Suprapubic skin (tissue), 4 donors: ENCODE data around the gene METRNL. TPM values are rescaled to one million over a fixed set of nuclear protein-coding genes. Genes with fewer than 3 reads are reported as not detected.
"Not testable (repeated sequence)": the region's sequence is repeated elsewhere in the genome, so short reads cannot be mapped to it uniquely, and the experiment has no call there.

Experiments
- DNase-seq, 2 donors: peaks; one replicate each; pipeline ENCODE4 v3.0.0-alpha.2; 2019; ENCODE audit warnings: low spot score in 2 of 2
- H3K27ac ChIP-seq: fragments of 200-600 bp; sonication (generic); one replicate; pipeline ENCODE4 v1.5.1; 2019
- H3K27me3 ChIP-seq: fragments of 200-600 bp; sonication (generic); one replicate; pipeline ENCODE4 v1.5.1; 2019
- H3K36me3 ChIP-seq: fragments of 200-600 bp; sonication (generic); one replicate; pipeline ENCODE4 v1.5.1; 2019
- H3K4me1 ChIP-seq: fragments of 200-600 bp; sonication (generic); one replicate; pipeline ENCODE4 v1.5.1; 2019
- H3K4me3 ChIP-seq: fragments of 200-600 bp; sonication (generic); one replicate; pipeline ENCODE4 v1.5.1; 2019; ENCODE audit warnings: mild to moderate bottlenecking
- H3K9me3 ChIP-seq: fragments of 200-600 bp; sonication (generic); one replicate; pipeline ENCODE4 v1.5.1; 2019
- EP300 ChIP-seq: sonication (generic); formaldehyde crosslinking; IDR thresholded peaks from one replicate; pipeline ENCODE4 v1.6.1; 2017; ENCODE audit warnings: antibody characterized with exemption
- POLR2A ChIP-seq, 2 donors: fragments of 450-650 bp; IDR thresholded peaks; one replicate each; pipeline ENCODE4 v1.6.1; 2017; ENCODE audit warnings: antibody characterized with exemption in 2 of 2, mild to moderate bottlenecking in 2 of 2, moderate library complexity in 2 of 2
- POLR2AphosphoS5 ChIP-seq, 3 donors: sonication (generic); formaldehyde crosslinking; IDR thresholded peaks; one replicate each; pipeline ENCODE4 v1.6.1; 2017; ENCODE audit warnings: antibody characterized with exemption in 3 of 3
- WGBS: methylation state at CpG from one replicate; pipeline ENCODE4 v1.1.5; 2018; 5-methylcytosine and 5-hydroxymethylcytosine counted together
- total RNA-seq, 4 donors: library from RNA; depleted of rRNA; stranded (reverse); fragments of >200 nt; gene quantifications; one replicate each; pipeline ENCODE4 v1.1.0, GENCODE V29; 2016
- TF ChIP-seq, protein P1 (sequence below), 2 donors: fragments of 200-600 bp in 1 of 2; fragments of 450-650 bp in 1 of 2; sonication (generic) in 1 of 2; IDR thresholded peaks; one replicate each; pipeline ENCODE4 v1.5.1; 2016 to 2019; ENCODE audit warnings: antibody characterized with exemption in 2 of 2, mild to moderate bottlenecking in 1 of 2, moderate library complexity in 1 of 2

The METRNL gene
- total RNA-seq, 4 donors from 2014 or later = 59.1 to 222 (median 155) TPM

DNA sequence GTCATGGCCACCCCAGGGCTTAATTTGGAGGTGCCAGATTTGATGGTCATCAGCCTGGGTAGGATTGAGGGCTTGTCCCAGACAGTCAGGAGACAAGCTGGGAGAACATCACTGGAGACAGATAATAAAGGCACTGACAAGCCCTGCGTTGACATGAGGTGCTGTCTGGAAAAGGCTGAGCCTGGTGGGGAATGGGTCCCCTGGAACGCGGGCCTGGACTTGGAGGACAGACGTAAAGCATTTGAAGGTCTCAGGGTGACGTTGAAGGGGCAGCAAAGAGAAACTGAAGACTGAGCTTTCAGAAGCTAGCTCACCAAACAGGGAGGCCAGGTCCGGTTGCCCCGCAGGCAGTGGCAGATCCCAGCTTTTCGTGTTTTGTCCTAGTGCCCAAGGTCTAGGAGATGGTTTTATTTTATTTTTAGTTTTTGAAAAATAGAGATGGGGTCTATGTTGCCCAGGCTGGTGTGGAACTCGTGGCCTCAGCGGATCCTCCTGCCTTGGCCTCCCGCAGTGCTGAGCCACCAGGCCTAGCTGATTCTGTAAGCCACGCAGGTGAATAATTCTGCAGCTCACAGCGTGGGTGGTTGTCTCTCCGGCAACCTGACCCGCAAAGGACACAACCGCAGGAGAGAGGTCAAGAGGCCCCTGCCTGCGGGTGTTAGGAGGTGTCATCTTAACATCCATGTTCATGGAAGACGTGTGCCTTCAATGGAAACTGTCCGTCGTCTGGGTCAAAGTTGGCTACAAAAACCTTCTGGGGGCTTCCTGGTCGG, 37.6 kb downstream of the METRNL start:
- H3K36me3 ChIP-seq = no peaks in the 10 kb centered on the region
- peak; percentile 61 to 62 for DNase-seq
- TF ChIP-seq EP300 (no peak), POLR2A (IDR thresholded peaks at IDR 0.05) (no peak), POLR2AphosphoS5 (IDR thresholded peaks at IDR 0.05) (no peak)
- TF ChIP-seq, protein P1, sequence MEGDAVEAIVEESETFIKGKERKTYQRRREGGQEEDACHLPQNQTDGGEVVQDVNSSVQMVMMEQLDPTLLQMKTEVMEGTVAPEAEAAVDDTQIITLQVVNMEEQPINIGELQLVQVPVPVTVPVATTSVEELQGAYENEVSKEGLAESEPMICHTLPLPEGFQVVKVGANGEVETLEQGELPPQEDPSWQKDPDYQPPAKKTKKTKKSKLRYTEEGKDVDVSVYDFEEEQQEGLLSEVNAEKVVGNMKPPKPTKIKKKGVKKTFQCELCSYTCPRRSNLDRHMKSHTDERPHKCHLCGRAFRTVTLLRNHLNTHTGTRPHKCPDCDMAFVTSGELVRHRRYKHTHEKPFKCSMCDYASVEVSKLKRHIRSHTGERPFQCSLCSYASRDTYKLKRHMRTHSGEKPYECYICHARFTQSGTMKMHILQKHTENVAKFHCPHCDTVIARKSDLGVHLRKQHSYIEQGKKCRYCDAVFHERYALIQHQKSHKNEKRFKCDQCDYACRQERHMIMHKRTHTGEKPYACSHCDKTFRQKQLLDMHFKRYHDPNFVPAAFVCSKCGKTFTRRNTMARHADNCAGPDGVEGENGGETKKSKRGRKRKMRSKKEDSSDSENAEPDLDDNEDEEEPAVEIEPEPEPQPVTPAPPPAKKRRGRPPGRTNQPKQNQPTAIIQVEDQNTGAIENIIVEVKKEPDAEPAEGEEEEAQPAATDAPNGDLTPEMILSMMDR (IDR thresholded peaks at IDR 0.05) = no peak
- no peaks in the 10 kb centered on the region for H3K9me3 ChIP-seq
- H3K27me3 ChIP-seq = peaks cover 8% of the 10 kb centered on the region
- H3K27ac ChIP-seq = no peak overlapping the region
- no peak overlapping the region for H3K4me3 ChIP-seq
- peaks cover 3% of the 10 kb centered on the region for H3K4me1 ChIP-seq
- WGBS = 97% methylated on average over 21 of the region's 21 CpGs

DNA sequence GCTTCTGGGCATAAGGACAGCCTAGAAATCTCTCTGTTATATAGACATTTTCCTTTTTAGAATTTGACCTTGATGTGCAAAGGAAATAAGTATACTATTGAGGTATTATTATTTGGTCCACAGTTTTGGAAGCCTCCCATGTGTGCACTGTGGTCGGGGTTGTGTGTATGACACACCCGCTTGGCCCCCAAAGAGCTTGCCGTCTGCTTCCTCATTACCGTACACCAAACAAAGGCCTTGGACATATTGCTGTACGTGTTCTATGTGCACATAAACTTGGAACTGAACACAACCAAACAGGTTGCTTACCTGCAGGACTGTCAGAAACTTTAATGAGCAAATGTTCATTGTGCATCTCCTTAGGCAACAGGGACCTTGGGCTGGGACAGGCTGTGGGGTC, 38.2 kb downstream of the METRNL start:
- peak in 1 of 2 donors; percentile 37 for DNase-seq
- 87% methylated on average over 5 of the region's 5 CpGs for WGBS
- Histone ChIP-seq H3K27me3 (peaks cover 11% of the 10 kb centered on the region), H3K9me3 (no peaks in the 10 kb centered on the region), H3K27ac (no peak overlapping the region), H3K4me3 (no peak overlapping the region), H3K36me3 (no peaks in the 10 kb centered on the region), H3K4me1 (peaks cover 3% of the 10 kb centered on the region)
- TF ChIP-seq, protein P1 (IDR thresholded peaks at IDR 0.05) = no peak
- no peak for TF ChIP-seq POLR2A (IDR thresholded peaks at IDR 0.05)
- TF ChIP-seq EP300 = no peak
- TF ChIP-seq POLR2AphosphoS5 (IDR thresholded peaks at IDR 0.05) = no peak

DNA sequence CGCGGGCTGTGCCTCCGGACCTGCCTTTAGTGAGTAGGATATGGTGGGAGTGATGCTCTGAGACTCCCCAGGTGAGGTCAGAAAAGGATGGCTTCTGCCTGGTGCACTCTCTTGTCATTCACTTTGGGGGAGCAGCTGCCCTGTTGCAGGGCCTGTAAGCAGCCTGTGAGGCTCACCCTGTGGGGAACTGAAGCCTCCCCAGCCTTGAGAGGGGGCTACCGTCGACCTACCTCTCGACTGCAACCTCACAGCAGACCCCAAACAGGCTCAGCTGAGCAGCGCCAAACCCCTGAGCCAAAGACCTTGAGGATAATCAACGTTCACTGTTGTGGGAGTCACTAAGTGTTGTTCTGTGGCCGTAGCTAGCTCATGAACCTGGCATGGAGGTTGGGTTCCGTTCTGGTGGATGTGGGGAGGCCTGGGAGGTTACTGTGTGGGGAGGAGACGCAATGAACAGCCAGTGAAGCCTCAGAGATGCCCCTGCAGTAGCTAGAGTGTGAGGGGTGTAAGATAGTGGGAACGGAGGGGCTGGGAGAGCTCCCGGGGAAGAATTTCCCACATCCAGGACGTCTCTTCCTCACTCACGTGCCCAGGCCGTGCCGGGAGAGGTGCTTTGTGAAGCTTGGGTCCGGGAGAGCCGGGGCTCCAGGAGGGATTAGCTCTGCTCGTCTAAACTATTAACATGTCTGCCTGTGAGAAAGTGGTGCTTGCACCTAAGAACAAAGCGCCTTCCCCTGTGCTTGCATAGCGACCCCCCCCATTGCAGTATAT, 38.8 kb downstream of the METRNL start:
- H3K27me3 ChIP-seq = peaks cover 14% of the 10 kb centered on the region
- TF ChIP-seq POLR2A (IDR thresholded peaks at IDR 0.05) (no peak), EP300 (no peak), POLR2AphosphoS5 (IDR thresholded peaks at IDR 0.05) (no peak)
- TF ChIP-seq, protein P1 (IDR thresholded peaks at IDR 0.05) = no peak
- no peak overlapping the region for H3K4me3 ChIP-seq
- H3K9me3 ChIP-seq = no peaks in the 10 kb centered on the region
- no peak overlapping the region for H3K27ac ChIP-seq
- peak in 1 of 2 donors; percentile 56 for DNase-seq
- peaks cover 3% of the 10 kb centered on the region for H3K4me1 ChIP-seq
- no peaks in the 10 kb centered on the region for H3K36me3 ChIP-seq
- WGBS = 82% methylated on average over 15 of the region's 22 CpGs

DNA sequence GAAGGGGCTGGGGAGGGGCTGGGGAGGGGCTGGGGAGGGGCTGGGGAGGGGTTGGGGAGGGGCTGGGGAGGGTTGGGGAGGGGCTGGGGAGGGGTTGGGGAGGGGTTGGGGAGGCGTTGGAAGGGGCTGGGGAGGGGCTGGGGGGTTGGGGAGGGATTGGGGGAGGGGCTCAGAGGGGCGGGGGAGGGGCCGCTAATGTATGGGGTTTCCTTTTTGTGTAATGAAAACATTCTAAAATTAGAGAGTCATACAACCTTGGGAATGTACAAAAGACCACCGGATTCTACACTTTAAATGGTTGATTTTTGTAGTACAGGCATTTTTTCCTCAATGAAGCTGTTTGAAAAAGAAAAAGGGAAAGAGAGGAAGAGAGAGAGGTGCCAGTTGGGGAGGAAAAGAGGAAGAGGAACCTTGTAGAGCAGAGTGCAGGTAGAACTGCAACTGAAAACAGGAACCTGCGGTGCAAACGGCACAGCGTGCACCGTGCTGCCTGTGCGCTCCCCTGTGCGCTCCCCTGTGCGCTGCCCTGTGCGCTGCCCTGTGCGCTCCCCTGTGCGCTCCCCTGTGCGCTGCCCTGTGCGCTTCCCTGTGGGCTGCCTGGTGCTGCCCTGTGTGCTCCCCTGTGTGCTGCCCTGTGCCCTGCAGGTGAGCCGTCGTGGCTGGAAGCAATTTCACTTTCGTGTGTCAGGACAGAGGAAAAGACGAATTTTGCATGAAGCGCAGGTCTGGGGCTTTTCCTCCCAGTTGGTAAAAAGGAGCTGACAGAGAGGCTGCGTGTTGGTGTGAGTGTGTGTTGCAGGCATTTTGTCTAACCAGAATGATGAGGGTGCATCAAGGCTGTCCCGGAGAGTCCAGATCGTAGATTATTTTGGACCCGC, 40.8 kb downstream of the METRNL start:
- H3K9me3 ChIP-seq = no peaks in the 10 kb centered on the region
- no peak overlapping the region for H3K27ac ChIP-seq
- TF ChIP-seq, protein P1 (IDR thresholded peaks at IDR 0.05) = no peak
- TF ChIP-seq POLR2A (IDR thresholded peaks at IDR 0.05) (no peak), EP300 (no peak), POLR2AphosphoS5 (IDR thresholded peaks at IDR 0.05) (no peak)
- no peaks in the 10 kb centered on the region for H3K36me3 ChIP-seq
- DNase-seq = peak in 1 of 2 donors; percentile 57
- no peak overlapping the region for H3K4me3 ChIP-seq
- H3K4me1 ChIP-seq = peaks cover 8% of the 10 kb centered on the region
- peaks cover 21% of the 10 kb centered on the region for H3K27me3 ChIP-seq
- 49% methylated on average over 24 of the region's 25 CpGs for WGBS

DNA sequence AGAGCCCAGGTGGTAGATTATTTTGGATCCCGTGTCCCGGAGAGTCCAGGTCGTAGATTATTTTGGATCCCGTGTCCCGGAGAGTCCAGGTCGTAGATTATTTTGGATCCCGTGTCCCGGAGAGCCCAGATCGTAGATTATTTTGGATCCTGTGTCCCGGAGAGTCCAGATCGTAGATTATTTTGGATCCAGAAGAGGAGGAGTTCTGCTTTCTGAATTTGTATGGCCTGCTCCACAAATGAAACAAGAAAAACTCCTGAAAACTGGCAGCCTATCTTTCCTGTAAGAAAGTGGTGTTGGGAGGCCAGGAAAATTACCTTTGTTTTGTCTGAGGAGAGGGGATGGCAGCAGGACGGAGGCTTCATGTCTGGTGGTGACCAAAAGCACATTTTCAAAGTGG, 42.1 kb downstream of the METRNL start:
- H3K36me3 ChIP-seq, H3K27ac ChIP-seq, H3K4me3 ChIP-seq, H3K9me3 ChIP-seq: not testable (repeated sequence)
- WGBS = 61% methylated on average over 7 of the region's 12 CpGs
- peak in 1 of 2 donors; percentile 12 for DNase-seq
- Histone ChIP-seq H3K4me1 (peaks cover 20% of the 10 kb centered on the region), H3K27me3 (peaks cover 24% of the 10 kb centered on the region)
